ENCODE results near the gene LY6G5B. TPM values are rescaled to one million over a fixed set of nuclear protein-coding genes. Genes with fewer than 3 reads are reported as not detected.
"Not testable (repeated sequence)": the region's sequence is repeated elsewhere in the genome, so short reads cannot be mapped to it uniquely, and the experiment has no call there.

Gene LY6G5B
- total RNA-seq, 2 donors from 2014 or later, result 1.8 to 13.0 TPM

- no peak for TF ChIP-seq CTCF (IDR thresholded peaks at IDR 0.05)
- TF ChIP-seq POLR2AphosphoS5 (IDR thresholded peaks at IDR 0.05), result no peak
- no peak for TF ChIP-seq POLR2A (IDR thresholded peaks at IDR 0.05)
- intact Hi-C loops (cut with DNase I), result no loop called here
- H3K27me3 ChIP-seq (replicated peaks; ENCODE audit: insufficient read depth), result no peaks in the 10 kb centered on the region
- DNase-seq (ENCODE audit: low spot score), result no peak
- 82% methylated on average over 10 of the region's 10 CpGs for WGBS
- H3K36me3 ChIP-seq, result no peaks in the 10 kb centered on the region
- H3K4me1 ChIP-seq (replicated peaks), result peaks cover 3% of the 10 kb centered on the region
- no peak overlapping the region for H3K27ac ChIP-seq
- no peaks in the 10 kb centered on the region for H3K9me3 ChIP-seq
- H3K4me3 ChIP-seq, result no peak overlapping the region
These were observed 37.9 kb downstream of the LY6G5B start for GRCh38 chr6:31707701-31708100.

GRCh38 chr6:31708224-31708623 lies 38.4 kb downstream of the LY6G5B start:
- 94% methylated on average over 3 of the region's 3 CpGs for WGBS
- no peaks in the 10 kb centered on the region for H3K36me3 ChIP-seq
- H3K27ac ChIP-seq, result no peak overlapping the region
- H3K9me3 ChIP-seq, result no peaks in the 10 kb centered on the region
- H3K27me3 ChIP-seq (replicated peaks; ENCODE audit: insufficient read depth), result no peaks in the 10 kb centered on the region
- TF ChIP-seq POLR2AphosphoS5 (IDR thresholded peaks at IDR 0.05) (no peak), POLR2A (IDR thresholded peaks at IDR 0.05) (no peak), CTCF (IDR thresholded peaks at IDR 0.05) (no peak)
- intact Hi-C loops (cut with DNase I), result no loop called here
- peaks cover 3% of the 10 kb centered on the region for H3K4me1 ChIP-seq (replicated peaks)
- H3K4me3 ChIP-seq, result no peak overlapping the region
- no peak for DNase-seq (ENCODE audit: low spot score)

GRCh38 chr6:31709157-31709556 lies 39.4 kb downstream of the LY6G5B start:
- H3K36me3 ChIP-seq; H3K9me3 ChIP-seq; H3K27ac ChIP-seq; intact Hi-C loops (cut with DNase I); H3K27me3 ChIP-seq (replicated peaks; ENCODE audit: insufficient read depth); DNase-seq (ENCODE audit: low spot score); H3K4me1 ChIP-seq (replicated peaks); H3K4me3 ChIP-seq: not testable (repeated sequence)
- 93% methylated on average over 11 of the region's 11 CpGs for WGBS

- intact Hi-C loops (cut with DNase I), result no loop called here
- no peaks in the 10 kb centered on the region for H3K27me3 ChIP-seq (replicated peaks; ENCODE audit: insufficient read depth)
- no peak for DNase-seq (ENCODE audit: low spot score)
These were observed 40.9 kb downstream of the LY6G5B start for GRCh38 chr6:31710523-31711219.

GRCh38 chr6:31711233-31711632 lies 41.5 kb downstream of the LY6G5B start:
- Histone ChIP-seq H3K36me3 (no peaks in the 10 kb centered on the region), H3K27me3 (replicated peaks; ENCODE audit: insufficient read depth) (no peaks in the 10 kb centered on the region), H3K9me3 (no peaks in the 10 kb centered on the region), H3K4me1 (replicated peaks) (peaks cover 11% of the 10 kb centered on the region), H3K4me3 (no peak overlapping the region), H3K27ac (no peak overlapping the region)
- TF ChIP-seq POLR2A (IDR thresholded peaks at IDR 0.05) (no peak), POLR2AphosphoS5 (IDR thresholded peaks at IDR 0.05) (no peak), CTCF (IDR thresholded peaks at IDR 0.05) (no peak)
- 36% methylated on average over 8 of the region's 8 CpGs for WGBS
- DNase-seq (ENCODE audit: low spot score), result no peak
- intact Hi-C loops (cut with DNase I), result no loop called here

More at GRCh38 chr6:31710523-31711219, 40.9 kb downstream of the LY6G5B start:
- TF ChIP-seq CTCF (IDR thresholded peaks at IDR 0.05) (no peak), POLR2A (IDR thresholded peaks at IDR 0.05) (no peak), POLR2AphosphoS5 (IDR thresholded peaks at IDR 0.05) (no peak)
- Histone ChIP-seq H3K9me3 (no peaks in the 10 kb centered on the region), H3K4me3 (no peak overlapping the region), H3K27ac (no peak overlapping the region), H3K36me3 (no peaks in the 10 kb centered on the region), H3K4me1 (replicated peaks) (peaks cover 11% of the 10 kb centered on the region)
- WGBS, result 63% methylated on average over 5 of the region's 5 CpGs
